HCT116 (cell line): ENCODE measurements around the gene AFAP1L1.

Experiments
- ELF1 ChIP-seq: IDR thresholded peaks from 2 replicates; pipeline ENCODE4 v1.6.1; 2012; ENCODE audit warnings: low read depth, borderline replicate concordance
- EZH2 ChIP-seq: fragments of 200-600 bp; sonication (generic); IDR thresholded peaks from 2 replicates; pipeline ENCODE4 v1.6.1; 2017; ENCODE audit warnings: antibody characterized with exemption, mixed run types
- MAX ChIP-seq: IDR thresholded peaks from 2 replicates; pipeline ENCODE4 v1.6.1; 2012
- POLR2A ChIP-seq: IDR thresholded peaks from 2 replicates; pipeline ENCODE4 v1.7.0; 2011; ENCODE audit warnings: borderline replicate concordance; ENCODE audit not compliant: insufficient read depth, insufficient read length; ENCODE audit errors: extremely low read depth
- POLR2AphosphoS5 ChIP-seq: IDR thresholded peaks from 2 replicates; pipeline ENCODE4 v1.6.1; 2011; ENCODE audit warnings: mild to moderate bottlenecking, low read depth, low read length, moderate library complexity
- RAD21 ChIP-seq: IDR thresholded peaks from 2 replicates; pipeline ENCODE4 v1.6.1; 2012; ENCODE audit warnings: low read depth, mild to moderate bottlenecking
- SIN3A ChIP-seq: IDR thresholded peaks from 2 replicates; pipeline ENCODE4 v1.6.1; 2012; ENCODE audit warnings: low read depth
- SRF ChIP-seq: IDR thresholded peaks from 2 replicates; pipeline ENCODE4 v1.6.1; 2012; ENCODE audit warnings: low read depth
- TCF7L2 ChIP-seq: IDR thresholded peaks from 2 replicates; pipeline ENCODE4 v1.7.0; 2011; ENCODE audit warnings: borderline replicate concordance, inconsistent platforms; ENCODE audit not compliant: insufficient read depth, insufficient read length; ENCODE audit errors: extremely low read depth
- YY1 ChIP-seq: IDR thresholded peaks from 2 replicates; pipeline ENCODE4 v1.6.1; 2011; ENCODE audit warnings: low read length, low read depth, moderate library complexity, mild to moderate bottlenecking; ENCODE audit not compliant: insufficient replicate concordance; ENCODE audit errors: extremely low read depth
- ZFX ChIP-seq: fragments of 450-650 bp; IDR thresholded peaks from 2 replicates; pipeline ENCODE4 v1.6.1; 2017
- TF ChIP-seq, protein P1 (sequence below), 3 experiments: fragments of 200-600 bp in 1 of 3; sonication (generic) in 1 of 3; IDR thresholded peaks in 2 of 3; conservative IDR thresholded peaks in 1 of 3; 2 replicates each; pipeline ENCODE4 v1.5.1; 2012 to 2017; ENCODE audit warnings: low read depth in 2 of 3, low read length in 2 of 3, antibody characterized with exemption in 1 of 3, borderline replicate concordance in 1 of 3, control low read depth in 1 of 3, mild to moderate bottlenecking in 1 of 3, mixed read lengths in 1 of 3, mixed run types in 1 of 3, moderate library complexity in 1 of 3; ENCODE audit not compliant: insufficient read depth in 1 of 3
- TF ChIP-seq, protein P2 (sequence below): IDR thresholded peaks from 2 replicates; pipeline ENCODE4 v1.6.1; 2011; ENCODE audit warnings: mild to moderate bottlenecking, low read length, moderate library complexity; ENCODE audit not compliant: insufficient replicate concordance; ENCODE audit errors: extremely low read depth

GRCh38 chr5:149246906-149247305, 24.8 kb upstream of the AFAP1L1 start:
- TF ChIP-seq MAX (no peak), RAD21 (no peak), POLR2A (no peak), ELF1 (no peak), YY1 (no peak), SIN3A (no peak), EZH2 (no peak), POLR2AphosphoS5 (no peak), TCF7L2 (no peak), ZFX (no peak), SRF (no peak)
- TF ChIP-seq, protein P1, sequence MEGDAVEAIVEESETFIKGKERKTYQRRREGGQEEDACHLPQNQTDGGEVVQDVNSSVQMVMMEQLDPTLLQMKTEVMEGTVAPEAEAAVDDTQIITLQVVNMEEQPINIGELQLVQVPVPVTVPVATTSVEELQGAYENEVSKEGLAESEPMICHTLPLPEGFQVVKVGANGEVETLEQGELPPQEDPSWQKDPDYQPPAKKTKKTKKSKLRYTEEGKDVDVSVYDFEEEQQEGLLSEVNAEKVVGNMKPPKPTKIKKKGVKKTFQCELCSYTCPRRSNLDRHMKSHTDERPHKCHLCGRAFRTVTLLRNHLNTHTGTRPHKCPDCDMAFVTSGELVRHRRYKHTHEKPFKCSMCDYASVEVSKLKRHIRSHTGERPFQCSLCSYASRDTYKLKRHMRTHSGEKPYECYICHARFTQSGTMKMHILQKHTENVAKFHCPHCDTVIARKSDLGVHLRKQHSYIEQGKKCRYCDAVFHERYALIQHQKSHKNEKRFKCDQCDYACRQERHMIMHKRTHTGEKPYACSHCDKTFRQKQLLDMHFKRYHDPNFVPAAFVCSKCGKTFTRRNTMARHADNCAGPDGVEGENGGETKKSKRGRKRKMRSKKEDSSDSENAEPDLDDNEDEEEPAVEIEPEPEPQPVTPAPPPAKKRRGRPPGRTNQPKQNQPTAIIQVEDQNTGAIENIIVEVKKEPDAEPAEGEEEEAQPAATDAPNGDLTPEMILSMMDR (IDR thresholded peaks at IDR 0.05 in 2 of 3, conservative IDR thresholded peaks at IDR 0.05 in 1 of 3; ENCODE audit: borderline replicate concordance in 1 of 3, insufficient read depth in 1 of 3, low read depth in 2 of 3, low read length in 2 of 3) = no peak
- TF ChIP-seq, protein P2, sequence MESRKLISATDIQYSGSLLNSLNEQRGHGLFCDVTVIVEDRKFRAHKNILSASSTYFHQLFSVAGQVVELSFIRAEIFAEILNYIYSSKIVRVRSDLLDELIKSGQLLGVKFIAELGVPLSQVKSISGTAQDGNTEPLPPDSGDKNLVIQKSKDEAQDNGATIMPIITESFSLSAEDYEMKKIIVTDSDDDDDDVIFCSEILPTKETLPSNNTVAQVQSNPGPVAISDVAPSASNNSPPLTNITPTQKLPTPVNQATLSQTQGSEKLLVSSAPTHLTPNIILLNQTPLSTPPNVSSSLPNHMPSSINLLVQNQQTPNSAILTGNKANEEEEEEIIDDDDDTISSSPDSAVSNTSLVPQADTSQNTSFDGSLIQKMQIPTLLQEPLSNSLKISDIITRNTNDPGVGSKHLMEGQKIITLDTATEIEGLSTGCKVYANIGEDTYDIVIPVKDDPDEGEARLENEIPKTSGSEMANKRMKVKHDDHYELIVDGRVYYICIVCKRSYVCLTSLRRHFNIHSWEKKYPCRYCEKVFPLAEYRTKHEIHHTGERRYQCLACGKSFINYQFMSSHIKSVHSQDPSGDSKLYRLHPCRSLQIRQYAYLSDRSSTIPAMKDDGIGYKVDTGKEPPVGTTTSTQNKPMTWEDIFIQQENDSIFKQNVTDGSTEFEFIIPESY = no peak
